DOHH2 (cell line): ENCODE measurements around the gene SKAP1.

Experiments used
- EZH2phosphoT487 ChIP-seq: fragments of 200-600 bp; sonication (generic); IDR thresholded peaks from 2 replicates; pipeline ENCODE4 v1.6.1; 2017; ENCODE audit warnings: borderline replicate concordance, mild to moderate bottlenecking, antibody characterized with exemption, low read length, moderate library complexity, mixed read lengths
- TF ChIP-seq, protein P1 (sequence below): fragments of 200-600 bp; sonication (generic); IDR thresholded peaks from one replicate; pipeline ENCODE4 v1.5.1; 2014; ENCODE audit warnings: antibody characterized with exemption, mild to moderate bottlenecking, low read depth, low read length; ENCODE audit not compliant: poor library complexity, severe bottlenecking

DNA sequence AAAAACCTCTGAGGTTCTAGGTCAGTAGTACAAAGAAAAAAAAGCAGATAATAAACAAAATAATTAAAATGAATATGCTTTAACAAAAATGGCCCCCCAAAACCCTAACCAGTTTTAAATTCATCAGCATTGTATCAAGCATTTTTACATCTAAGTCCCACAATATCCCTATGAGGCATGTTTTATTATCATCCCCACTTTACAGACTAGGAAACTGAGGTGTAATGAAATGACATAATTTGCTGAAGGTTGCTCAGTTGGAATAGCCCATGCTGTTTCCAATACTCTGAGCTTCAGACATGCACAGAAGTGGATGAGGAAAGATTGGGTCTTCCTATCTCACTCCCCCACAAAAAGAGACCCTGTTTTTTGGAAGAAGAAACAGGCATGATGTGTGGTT is 234.1 kb downstream of the SKAP1 start:
- TF ChIP-seq, protein P1, sequence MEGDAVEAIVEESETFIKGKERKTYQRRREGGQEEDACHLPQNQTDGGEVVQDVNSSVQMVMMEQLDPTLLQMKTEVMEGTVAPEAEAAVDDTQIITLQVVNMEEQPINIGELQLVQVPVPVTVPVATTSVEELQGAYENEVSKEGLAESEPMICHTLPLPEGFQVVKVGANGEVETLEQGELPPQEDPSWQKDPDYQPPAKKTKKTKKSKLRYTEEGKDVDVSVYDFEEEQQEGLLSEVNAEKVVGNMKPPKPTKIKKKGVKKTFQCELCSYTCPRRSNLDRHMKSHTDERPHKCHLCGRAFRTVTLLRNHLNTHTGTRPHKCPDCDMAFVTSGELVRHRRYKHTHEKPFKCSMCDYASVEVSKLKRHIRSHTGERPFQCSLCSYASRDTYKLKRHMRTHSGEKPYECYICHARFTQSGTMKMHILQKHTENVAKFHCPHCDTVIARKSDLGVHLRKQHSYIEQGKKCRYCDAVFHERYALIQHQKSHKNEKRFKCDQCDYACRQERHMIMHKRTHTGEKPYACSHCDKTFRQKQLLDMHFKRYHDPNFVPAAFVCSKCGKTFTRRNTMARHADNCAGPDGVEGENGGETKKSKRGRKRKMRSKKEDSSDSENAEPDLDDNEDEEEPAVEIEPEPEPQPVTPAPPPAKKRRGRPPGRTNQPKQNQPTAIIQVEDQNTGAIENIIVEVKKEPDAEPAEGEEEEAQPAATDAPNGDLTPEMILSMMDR = no peak
- no peak for TF ChIP-seq EZH2phosphoT487
